ENCODE data around the gene ZXDB. TPM values are rescaled to one million over a fixed set of nuclear protein-coding genes. Genes with fewer than 3 reads are reported as not detected.
A peak's percentile ranks its signal among the peaks of the same experiment; 100 is the strongest.
"Not testable (repeated sequence)": the region's sequence is repeated elsewhere in the genome, so short reads cannot be mapped to it uniquely, and the experiment has no call there.

Gene ZXDB
- total RNA-seq: 9.4 and 10.7 TPM in 2 replicates

- not testable (repeated sequence) for DNase-seq (ENCODE audit: low read depth); H3K27me3 ChIP-seq (ENCODE audit: control insufficient read depth, insufficient read depth, low read length); H3K36me3 ChIP-seq (ENCODE audit: control insufficient read depth, insufficient read depth, low read length)
- peak within 1 kb of the TSS; percentile 45 for H3K4me3 ChIP-seq (ENCODE audit: low read depth, low read length)
Observed at GRCh38 chrX:57591284-57592159, at the start of gene ZXDB. TSS of gene ZXDB (plus strand) at chrX:57592011. CDS start at chrX:57592049, 38 bp downstream.

- H3K27me3 ChIP-seq (ENCODE audit: control insufficient read depth, insufficient read depth, low read length): no peaks in the 10 kb centered on the region
- no peak for DNase-seq (ENCODE audit: low read depth)
- TF ChIP-seq CTCF (IDR thresholded peaks at IDR 0.05; ENCODE audit: insufficient read depth, low read length, poor library complexity, severe bottlenecking): no peak
- H3K4me3 ChIP-seq (ENCODE audit: low read depth, low read length): no peak overlapping the region
- H3K36me3 ChIP-seq (ENCODE audit: control insufficient read depth, insufficient read depth, low read length): no peaks in the 10 kb centered on the region
Observed at GRCh38 chrX:57565198-57565597, 26.6 kb upstream of the ZXDB start.

DNA sequence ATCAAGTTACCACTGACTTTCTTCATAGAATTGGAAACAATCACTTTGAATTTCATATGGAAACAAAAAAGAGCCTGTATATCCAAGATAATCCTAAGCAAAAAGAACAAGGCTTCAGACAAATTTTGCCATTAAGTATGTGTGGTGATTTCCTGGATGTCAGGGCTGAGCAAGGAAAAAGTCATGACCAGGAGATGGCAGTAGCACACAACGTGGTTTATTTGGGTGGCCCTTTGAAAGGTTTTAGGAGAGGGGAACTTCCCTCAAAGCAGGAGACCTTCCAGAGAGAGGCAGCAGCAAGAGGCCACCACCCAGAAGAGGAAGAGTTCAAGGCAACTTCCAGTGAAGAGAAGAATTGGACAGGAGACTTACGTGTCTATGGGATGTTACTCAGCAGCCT lies 18.1 kb upstream of the ZXDB start:
- DNase-seq (ENCODE audit: low read depth): no peak

DNA sequence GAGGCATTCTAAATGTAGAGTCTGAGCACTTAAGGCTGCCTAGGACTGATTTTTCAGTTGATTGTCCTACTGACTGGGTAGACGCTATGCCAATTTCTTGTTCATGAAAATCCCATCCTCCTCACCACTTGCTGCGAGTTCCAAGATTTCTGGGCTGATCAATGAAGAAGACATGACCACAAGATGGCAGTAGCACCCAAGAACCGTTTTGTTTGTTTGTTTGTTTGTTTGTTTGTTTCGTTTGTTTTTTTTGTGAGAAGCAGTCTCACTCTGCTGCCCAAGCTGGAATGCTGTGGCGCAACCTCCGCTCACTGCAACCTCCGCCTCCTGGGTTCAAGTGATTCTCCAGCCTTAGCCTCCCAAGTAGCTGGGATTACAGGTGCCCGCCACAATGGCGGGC lies 8.9 kb upstream of the ZXDB start:
- H3K4me3 ChIP-seq (ENCODE audit: low read depth, low read length); DNase-seq (ENCODE audit: low read depth); H3K27me3 ChIP-seq (ENCODE audit: control insufficient read depth, insufficient read depth, low read length); H3K36me3 ChIP-seq (ENCODE audit: control insufficient read depth, insufficient read depth, low read length): not testable (repeated sequence)
- peak; percentile 17 for TF ChIP-seq CTCF (IDR thresholded peaks at IDR 0.05; ENCODE audit: insufficient read depth, low read length, poor library complexity, severe bottlenecking)

More for the DNA sequence above, 18.1 kb upstream of the ZXDB start:
- Histone ChIP-seq H3K4me3 (ENCODE audit: low read depth, low read length) (no peak overlapping the region), H3K36me3 (ENCODE audit: control insufficient read depth, insufficient read depth, low read length) (no peaks in the 10 kb centered on the region), H3K27me3 (ENCODE audit: control insufficient read depth, insufficient read depth, low read length) (no peaks in the 10 kb centered on the region)
- TF ChIP-seq CTCF (IDR thresholded peaks at IDR 0.05; ENCODE audit: insufficient read depth, low read length, poor library complexity, severe bottlenecking): peak; percentile 27

DNA sequence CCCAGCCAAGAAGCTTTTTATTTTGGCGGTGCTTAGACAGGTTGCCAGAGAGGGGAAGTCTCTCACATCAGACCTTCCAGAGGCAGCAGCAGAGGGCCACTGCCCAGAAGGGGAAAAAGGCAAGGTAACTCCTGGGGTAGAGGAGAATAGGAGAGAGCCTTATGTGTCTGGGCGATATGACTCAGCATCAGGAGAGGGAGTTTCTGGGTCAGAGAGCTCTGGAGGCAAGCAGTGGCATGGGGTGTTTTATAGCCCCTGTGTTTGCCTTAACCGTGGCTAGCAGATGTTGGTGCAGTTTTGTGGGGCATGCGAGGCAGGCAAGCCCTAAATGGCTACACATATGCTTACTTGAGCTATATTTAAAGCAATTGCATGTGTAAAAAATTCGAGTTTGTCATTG lies 8.3 kb upstream of the ZXDB start:
- DNase-seq (ENCODE audit: low read depth): no peak
- H3K4me3 ChIP-seq (ENCODE audit: low read depth, low read length): no peak overlapping the region
- H3K36me3 ChIP-seq (ENCODE audit: control insufficient read depth, insufficient read depth, low read length): no peaks in the 10 kb centered on the region
- no peaks in the 10 kb centered on the region for H3K27me3 ChIP-seq (ENCODE audit: control insufficient read depth, insufficient read depth, low read length)
- TF ChIP-seq CTCF (IDR thresholded peaks at IDR 0.05; ENCODE audit: insufficient read depth, low read length, poor library complexity, severe bottlenecking): no peak

GRCh38 chrX:57586360-57586759 lies 5.5 kb upstream of the ZXDB start:
- H3K27me3 ChIP-seq (ENCODE audit: control insufficient read depth, insufficient read depth, low read length): no peaks in the 10 kb centered on the region
- DNase-seq (ENCODE audit: low read depth): no peak
- H3K36me3 ChIP-seq (ENCODE audit: control insufficient read depth, insufficient read depth, low read length): no peaks in the 10 kb centered on the region
- H3K4me3 ChIP-seq (ENCODE audit: low read depth, low read length): no peak overlapping the region
- no peak for TF ChIP-seq CTCF (IDR thresholded peaks at IDR 0.05; ENCODE audit: insufficient read depth, low read length, poor library complexity, severe bottlenecking)
